Stimulated activated CD4-positive, alpha-beta T cell treated with anti-CD3 and anti-CD28 coated beads, Interleukin-2, amount 100 ng/mL, for 4 hours (primary cell): ENCODE data around the gene RALY.

Experiments
- DNase-seq: peaks from one replicate; pipeline ENCODE4 v3.0.0-alpha.2; 2020; ENCODE audit warnings: low read depth

RALY gene

GRCh38 chr20:34047010-34047687 is 53.4 kb downstream of the RALY start:
- DNase-seq = no peak

GRCh38 chr20:34047917-34048316 is 54.2 kb downstream of the RALY start:
- no peak for DNase-seq

GRCh38 chr20:34049389-34049788 is 55.7 kb downstream of the RALY start:
- DNase-seq = no peak

- DNase-seq = no peak
Measured at GRCh38 chr20:34049897-34050695, 56.4 kb downstream of the RALY start.

- DNase-seq = no peak
Measured at GRCh38 chr20:34052414-34052813, 58.7 kb downstream of the RALY start.

- DNase-seq = no peak
Measured at GRCh38 chr20:34055290-34055689, 61.6 kb downstream of the RALY start.

GRCh38 chr20:34058831-34059230 is 65.1 kb downstream of the RALY start:
- no peak for DNase-seq

- no peak for DNase-seq
Measured at GRCh38 chr20:34060970-34061369, 67.3 kb downstream of the RALY start.

GRCh38 chr20:34061695-34062094 is 68.0 kb downstream of the RALY start:
- no peak for DNase-seq

GRCh38 chr20:34062570-34063482 is 69.1 kb downstream of the RALY start:
- no peak for DNase-seq

GRCh38 chr20:34064286-34064685 is 70.6 kb downstream of the RALY start:
- no peak for DNase-seq

GRCh38 chr20:34065260-34065659 is 71.5 kb downstream of the RALY start:
- DNase-seq = no peak

- no peak for DNase-seq
Measured at GRCh38 chr20:34066476-34067090, 72.9 kb downstream of the RALY start.

GRCh38 chr20:34068001-34068400 is 74.3 kb downstream of the RALY start:
- DNase-seq = no peak

GRCh38 chr20:34069341-34070078 is 75.8 kb downstream of the RALY start:
- peak; percentile 35 for DNase-seq

GRCh38 chr20:34070079-34070439 is 76.3 kb downstream of the RALY start:
- no peak for DNase-seq

GRCh38 chr20:34070859-34071258 is 77.1 kb downstream of the RALY start:
- no peak for DNase-seq

- DNase-seq = no peak
Measured at GRCh38 chr20:34072076-34072475, 78.4 kb downstream of the RALY start.

- DNase-seq = no peak
Measured at GRCh38 chr20:34072778-34073177, 79.1 kb downstream of the RALY start.

GRCh38 chr20:34074101-34074760 is 80.5 kb downstream of the RALY start:
- peak; percentile 13 for DNase-seq

GRCh38 chr20:34075647-34076046 is 81.9 kb downstream of the RALY start:
- no peak for DNase-seq
